ENCODE measurements around the gene FAR2. TPM values are rescaled to one million over a fixed set of nuclear protein-coding genes. Genes with fewer than 3 reads are reported as not detected.

The FAR2 gene
- polyA plus RNA-seq, 3 donors: 14.8 to 38.0 (median 35.8) TPM

- Mint-ChIP-seq H3K4me1 (peaks cover 10% of the 10 kb centered on the region), H3K36me3 (peaks cover 9 to 16% of the 10 kb centered on the region in 2 donors), H3K4me3 (no peak overlapping the region), H3K27ac (peak overlapping the region in 1 of 7 donors; percentile 59), H3K27me3 (ENCODE audit: low read depth in 3 of 3) (no peaks in the 10 kb centered on the region), H3K9me3 (no peaks in the 10 kb centered on the region)
- WGBS (ENCODE audit: insufficient coverage): no CpG with 5 or more reads among the region's 2 CpGs
- intact Hi-C loops (cut with micrococcal nuclease): no loop called here
- Histone ChIP-seq H3K9me3 (replicated peaks in 1 of 2; ENCODE audit: control insufficient read depth in 1 of 2, insufficient read depth in 1 of 2, low read length in 2 of 2) (no peaks in the 10 kb centered on the region), H3K79me2 (ENCODE audit: insufficient read depth, low read length) (no peaks in the 10 kb centered on the region), H2AFZ (ENCODE audit: insufficient read depth, low read depth, low read length, poor library complexity, severe bottlenecking) (no peak overlapping the region), H3K27ac (ENCODE audit: low read depth in 1 of 2, low read length in 2 of 2) (no peak overlapping the region), H3K27me3 (ENCODE audit: control insufficient read depth in 2 of 2, insufficient read depth in 2 of 2, low read length in 2 of 2) (no peaks in the 10 kb centered on the region), H3K36me3 (replicated peaks in 1 of 2; ENCODE audit: control insufficient read depth in 1 of 2, insufficient read depth in 2 of 2, low read length in 2 of 2) (peaks cover 0 to 9% of the 10 kb centered on the region in 2 donors), H4K20me1 (ENCODE audit: insufficient read depth, low read length) (no peaks in the 10 kb centered on the region), H3K4me3 (replicated peaks in 1 of 3; ENCODE audit: low read depth in 2 of 3, low read length in 3 of 3) (no peak overlapping the region), H3K4me2 (replicated peaks; ENCODE audit: extremely low read depth, low read length, poor library complexity, severe bottlenecking) (no peak overlapping the region), H3K4me1 (ENCODE audit: control insufficient read depth in 1 of 2, insufficient read depth in 2 of 2, low read length in 2 of 2) (no peaks in the 10 kb centered on the region), H3K9ac (ENCODE audit: insufficient read depth, low read length, poor library complexity, severe bottlenecking) (no peak overlapping the region)
- no peak for TF ChIP-seq CTCF (IDR thresholded peaks at IDR 0.05)
- no peak for DNase-seq
These were observed 133.1 kb downstream of the FAR2 start for GRCh38 chr12:29282031-29282816.

- Histone ChIP-seq H3K4me1 (ENCODE audit: control insufficient read depth in 1 of 2, insufficient read depth in 2 of 2, low read length in 2 of 2) (no peaks in the 10 kb centered on the region), H3K36me3 (replicated peaks in 1 of 2; ENCODE audit: control insufficient read depth in 1 of 2, insufficient read depth in 2 of 2, low read length in 2 of 2) (peaks cover 0 to 6% of the 10 kb centered on the region in 2 donors), H3K4me3 (replicated peaks in 1 of 3; ENCODE audit: low read depth in 2 of 3, low read length in 3 of 3) (no peak overlapping the region), H3K27me3 (ENCODE audit: control insufficient read depth in 2 of 2, insufficient read depth in 2 of 2, low read length in 2 of 2) (no peaks in the 10 kb centered on the region), H3K27ac (ENCODE audit: low read depth in 1 of 2, low read length in 2 of 2) (no peak overlapping the region), H3K9me3 (replicated peaks in 1 of 2; ENCODE audit: control insufficient read depth in 1 of 2, insufficient read depth in 1 of 2, low read length in 2 of 2) (no peaks in the 10 kb centered on the region), H2AFZ (ENCODE audit: insufficient read depth, low read depth, low read length, poor library complexity, severe bottlenecking) (no peak overlapping the region), H3K9ac (ENCODE audit: insufficient read depth, low read length, poor library complexity, severe bottlenecking) (no peak overlapping the region), H3K79me2 (ENCODE audit: insufficient read depth, low read length) (no peaks in the 10 kb centered on the region), H3K4me2 (replicated peaks; ENCODE audit: extremely low read depth, low read length, poor library complexity, severe bottlenecking) (no peak overlapping the region), H4K20me1 (ENCODE audit: insufficient read depth, low read length) (no peaks in the 10 kb centered on the region)
- H3K36me3 Mint-ChIP-seq: peaks cover 9 to 25% of the 10 kb centered on the region in 2 donors
- peaks cover 10% of the 10 kb centered on the region for H3K4me1 Mint-ChIP-seq
- H3K4me3 Mint-ChIP-seq: no peak overlapping the region
- no peak overlapping the region for H3K27ac Mint-ChIP-seq
- no peak for TF ChIP-seq CTCF (IDR thresholded peaks at IDR 0.05)
- intact Hi-C loops (cut with micrococcal nuclease): no loop called here
- WGBS (ENCODE audit: insufficient coverage): no CpG with 5 or more reads among the region's 5 CpGs
- H3K9me3 Mint-ChIP-seq: peaks cover 0 to under 1% (median 0%) of the 10 kb centered on the region in 7 donors
- no peak for DNase-seq
- no peaks in the 10 kb centered on the region for H3K27me3 Mint-ChIP-seq (ENCODE audit: low read depth in 3 of 3)
These were observed 135.1 kb downstream of the FAR2 start for GRCh38 chr12:29283969-29284700.

Measured in CD14-positive monocyte (primary cell).